Fibroblast of gingiva (primary cell): ENCODE measurements around the gene GGCT.
A peak's percentile ranks its signal among the peaks of the same experiment; 100 is the strongest.

Experiments
- DNase-seq: peaks from one replicate; pipeline ENCODE4 v3.0.0-alpha.2; 2011; ENCODE audit warnings: low read depth

GGCT gene

DNA sequence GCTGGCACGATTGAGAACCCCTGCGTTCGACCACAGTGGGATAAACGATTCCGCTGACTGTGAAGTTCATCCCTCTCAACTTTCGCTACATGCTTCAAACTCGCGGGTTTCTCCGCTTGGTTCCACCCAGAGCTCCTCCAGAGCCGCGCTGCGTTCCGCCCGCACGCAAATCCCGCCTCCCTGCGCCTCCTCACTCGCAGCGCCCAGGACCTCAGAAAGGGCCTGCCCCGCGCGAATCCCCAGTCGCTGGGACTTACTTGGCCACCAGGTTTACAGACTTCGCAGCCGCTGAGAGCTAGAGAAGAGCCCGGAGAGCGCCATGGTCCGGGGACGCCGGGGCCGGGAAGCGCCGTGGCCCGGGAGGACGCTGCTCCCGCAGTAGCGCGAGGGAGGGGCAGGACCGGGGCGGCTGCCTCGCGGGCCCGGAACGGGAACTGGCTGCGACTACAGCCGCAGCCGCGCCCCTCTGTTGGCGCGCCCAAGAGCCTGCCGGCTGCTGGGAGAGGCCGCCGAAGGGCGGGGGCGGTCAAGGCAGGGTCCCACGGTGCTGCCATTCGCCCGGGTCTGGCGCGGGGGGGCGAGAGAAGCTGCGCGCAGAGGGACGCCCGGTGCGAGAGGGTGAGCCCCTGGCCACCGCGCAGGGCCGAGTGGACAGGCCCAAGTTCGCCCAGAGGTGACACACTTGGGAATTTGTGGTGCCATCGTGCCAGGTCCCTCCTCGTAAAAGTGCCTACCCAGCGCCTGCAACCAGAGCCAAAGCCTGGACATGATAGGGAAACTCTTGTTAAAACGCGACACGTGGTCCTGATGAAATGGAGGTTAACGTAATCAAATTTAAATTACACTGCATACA lies 26.1 kb downstream of the GGCT start, which contains the start of gene NOD1:
NOD1 (minus strand) TSS at position 436 of the 853 bp plus-strand sequence. CDS start 21,863 bp downstream, outside the sequence.
- peak; percentile 73 for DNase-seq

DNA sequence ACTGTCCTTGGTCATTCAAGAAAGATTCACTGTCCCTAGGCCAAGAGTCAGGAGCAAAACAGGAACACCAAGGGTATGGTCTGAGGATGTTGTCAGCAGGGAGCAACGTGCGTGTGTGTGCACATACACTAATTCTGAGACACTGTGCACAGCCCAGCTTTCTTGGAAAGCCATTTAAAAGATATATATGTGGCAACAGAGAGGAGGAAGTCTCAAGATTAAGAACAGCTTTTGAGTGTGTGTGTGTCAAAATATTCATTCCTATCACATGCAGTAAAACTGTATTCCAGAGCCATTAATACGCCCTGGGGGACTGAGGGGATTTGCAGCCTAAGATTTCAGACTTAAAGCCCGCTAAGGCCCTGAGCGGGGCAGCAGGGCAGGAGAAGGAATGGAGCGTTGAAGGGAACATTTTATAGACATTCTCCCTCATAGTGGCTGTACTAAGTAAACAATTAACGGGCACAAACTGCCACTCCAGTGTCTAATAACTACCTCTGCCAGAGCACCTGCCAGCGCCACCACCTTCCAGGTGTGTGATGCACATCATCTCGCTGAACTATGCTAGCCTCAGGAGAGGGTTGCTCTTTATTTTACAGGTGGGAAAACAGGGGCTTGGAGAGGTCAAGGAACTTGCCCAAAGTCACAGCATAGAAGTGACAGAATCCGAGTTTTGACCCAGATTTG lies 28.0 kb downstream of the GGCT start:
- peak; percentile 39 for DNase-seq

DNA sequence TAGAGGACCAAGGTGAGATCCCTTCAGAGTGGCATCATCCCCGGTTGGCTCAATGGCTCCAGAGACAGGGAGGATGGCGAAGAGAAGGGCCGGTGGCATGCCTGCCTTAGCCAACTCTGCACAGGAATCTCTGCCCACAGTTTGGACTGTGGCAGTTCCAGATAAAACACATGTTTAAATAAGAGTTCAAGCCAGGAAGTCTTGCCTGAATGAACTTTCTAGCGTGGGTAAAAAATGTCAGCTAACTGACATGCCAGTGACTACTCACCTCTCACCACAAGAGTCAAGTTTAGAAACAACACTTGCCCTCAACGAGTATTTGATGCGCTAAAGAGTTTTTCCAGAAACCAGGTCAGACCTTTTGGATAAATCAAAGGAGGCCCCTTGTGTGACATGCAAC lies 29.0 kb downstream of the GGCT start:
- peak; percentile 39 for DNase-seq

DNA sequence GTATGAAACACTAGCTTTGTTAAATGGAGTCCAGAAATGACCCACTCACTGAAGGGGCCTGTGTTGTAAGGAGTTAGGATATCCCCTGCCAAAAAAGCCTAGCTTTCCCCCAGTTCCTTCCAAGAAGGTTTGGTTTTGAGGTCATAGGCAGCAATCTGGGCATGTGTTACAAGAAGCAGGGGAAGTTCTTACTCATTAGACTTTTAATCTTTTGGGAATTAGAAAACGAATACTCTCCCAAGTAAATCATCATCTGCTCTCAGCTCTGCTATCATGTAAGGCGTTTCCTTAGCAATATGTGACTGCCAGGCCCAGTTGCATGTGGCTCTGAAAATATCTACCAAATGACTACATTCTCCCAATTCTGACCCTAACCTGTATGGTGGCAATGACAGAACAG lies 29.7 kb downstream of the GGCT start:
- peak; percentile 98 for DNase-seq

DNA sequence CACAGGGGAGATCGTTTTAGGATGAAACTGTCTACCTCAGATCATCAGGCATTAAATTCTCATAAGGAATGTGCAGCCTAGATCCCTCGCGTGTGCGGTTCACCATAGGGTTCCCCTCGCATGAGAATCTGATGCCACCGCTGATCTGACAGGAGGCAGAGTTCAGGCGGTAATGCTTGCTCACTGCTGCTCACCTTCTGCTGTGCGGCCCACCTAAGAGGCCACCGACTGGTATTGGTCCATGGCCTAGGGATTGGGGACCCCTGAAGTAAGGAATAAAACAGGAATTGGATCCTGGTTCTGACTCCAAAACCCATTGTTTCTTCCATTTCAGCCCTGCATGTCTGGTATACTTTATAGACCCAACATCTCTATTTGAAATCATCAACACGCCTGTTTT lies 30.1 kb downstream of the GGCT start:
- no peak for DNase-seq

DNA sequence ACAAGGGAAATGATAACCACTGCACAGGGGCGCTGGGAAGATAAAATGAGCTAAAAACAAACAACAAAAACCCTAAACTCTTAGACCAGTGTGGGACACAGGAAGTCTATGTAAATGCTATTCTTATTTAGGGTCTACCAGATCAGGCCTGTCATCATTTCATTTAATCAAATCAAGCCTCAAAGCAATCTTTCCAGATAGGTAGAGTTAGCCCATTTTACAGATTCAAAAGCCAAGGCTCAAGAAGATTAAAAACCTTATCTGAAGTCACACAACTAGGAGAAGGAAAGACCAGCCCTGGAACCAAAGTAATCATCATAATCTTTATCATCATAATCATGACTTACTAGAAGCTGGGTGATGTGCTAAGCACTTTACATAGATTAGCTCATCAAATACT lies 30.7 kb downstream of the GGCT start:
- no peak for DNase-seq

DNA sequence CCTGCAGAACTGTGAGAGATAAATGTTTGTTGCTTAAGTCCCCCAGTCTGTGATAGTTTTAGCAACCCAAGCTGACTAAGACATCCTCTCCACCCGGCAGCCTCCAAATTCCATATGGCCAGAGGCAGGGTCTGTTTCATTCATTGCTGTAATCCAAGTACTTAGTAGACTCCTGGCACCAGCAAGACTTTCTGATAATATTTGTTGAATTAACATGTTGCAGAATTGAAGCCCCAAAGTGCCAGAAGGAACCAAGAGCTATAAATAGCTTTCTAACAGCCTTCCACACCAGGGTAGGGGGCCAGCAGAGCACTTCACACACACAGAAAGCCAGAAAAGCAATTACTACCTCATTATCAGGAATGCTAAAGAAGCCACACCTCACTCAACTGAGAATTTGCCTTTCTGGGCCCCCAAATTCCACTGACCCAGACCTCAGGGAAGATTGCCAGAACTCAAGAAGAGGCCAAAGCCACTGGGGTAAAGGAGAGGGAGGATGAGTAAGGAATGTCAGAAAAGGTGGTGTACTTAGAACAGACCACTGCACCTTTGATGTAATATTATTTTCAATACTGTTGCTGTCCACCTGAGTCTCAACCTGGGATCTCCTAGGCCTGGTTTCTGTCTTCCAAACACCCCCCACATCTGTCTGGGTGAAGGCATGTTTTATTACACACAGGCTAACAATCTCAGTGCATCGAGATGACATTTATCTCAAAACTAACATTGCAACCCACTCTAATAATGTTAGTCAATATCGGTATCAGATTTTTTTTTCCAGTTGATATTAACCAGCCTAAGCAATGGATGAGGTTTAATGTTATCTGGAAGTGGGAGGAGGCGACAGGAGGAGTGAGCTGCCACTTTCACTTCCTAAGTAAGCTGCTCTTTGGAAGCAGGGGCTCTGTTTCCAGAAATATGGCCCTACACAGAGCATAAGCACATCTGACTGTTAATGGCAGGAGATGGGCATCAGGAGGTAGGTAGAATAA lies 31.5 kb downstream of the GGCT start:
- peak; percentile 93 for DNase-seq

DNA sequence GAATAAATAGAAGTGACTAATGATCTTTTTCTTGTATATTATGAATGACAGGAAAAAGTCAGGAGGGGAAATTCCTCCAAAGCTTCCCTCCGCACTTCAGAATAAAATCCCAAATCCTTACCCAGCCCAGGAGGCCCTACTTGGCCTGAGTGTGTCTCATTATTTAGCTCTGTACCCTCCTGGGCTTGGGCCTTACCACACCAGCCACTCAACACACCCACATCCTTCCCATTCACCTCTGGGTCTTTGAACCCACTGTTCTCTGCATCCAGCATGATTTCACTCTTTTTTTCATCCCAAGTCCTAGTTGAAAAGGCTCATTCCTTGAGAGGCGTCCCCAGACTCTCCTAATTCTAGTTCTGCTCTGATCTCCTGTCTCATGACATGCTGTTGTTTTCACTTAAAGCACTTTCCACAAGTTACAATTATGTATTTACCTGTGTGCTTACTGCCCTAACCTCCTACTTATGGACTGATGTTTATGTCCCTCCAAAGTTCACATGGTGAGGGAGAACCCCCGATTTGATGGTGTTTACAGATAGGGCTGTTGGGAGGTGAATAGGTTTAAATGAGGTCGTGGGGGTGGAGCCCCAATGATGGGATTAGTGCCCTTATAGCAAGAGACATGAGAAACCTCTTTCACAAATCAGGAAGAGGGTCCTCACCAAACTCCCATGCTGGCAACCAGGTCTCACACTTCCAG lies 32.4 kb downstream of the GGCT start:
- no peak for DNase-seq

DNA sequence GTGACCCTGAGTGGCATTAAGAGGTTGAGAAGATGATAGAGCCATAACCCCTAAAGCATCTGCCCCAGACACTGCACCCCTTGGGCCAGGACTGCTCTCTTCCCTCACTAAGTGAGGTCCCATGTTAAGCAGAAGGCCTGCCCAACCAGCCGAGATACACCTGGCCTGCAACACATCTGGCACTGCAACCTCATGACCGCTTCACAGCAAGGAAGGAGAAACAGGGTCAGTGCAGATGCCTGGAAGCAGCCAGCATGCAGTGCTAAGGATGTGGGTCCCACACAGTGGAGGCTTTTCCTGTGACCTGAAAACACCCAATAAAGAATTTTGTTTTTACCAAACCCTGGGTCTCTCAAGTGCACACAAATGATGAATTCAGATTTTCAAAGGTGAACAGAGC lies 33.4 kb downstream of the GGCT start:
- no peak for DNase-seq

DNA sequence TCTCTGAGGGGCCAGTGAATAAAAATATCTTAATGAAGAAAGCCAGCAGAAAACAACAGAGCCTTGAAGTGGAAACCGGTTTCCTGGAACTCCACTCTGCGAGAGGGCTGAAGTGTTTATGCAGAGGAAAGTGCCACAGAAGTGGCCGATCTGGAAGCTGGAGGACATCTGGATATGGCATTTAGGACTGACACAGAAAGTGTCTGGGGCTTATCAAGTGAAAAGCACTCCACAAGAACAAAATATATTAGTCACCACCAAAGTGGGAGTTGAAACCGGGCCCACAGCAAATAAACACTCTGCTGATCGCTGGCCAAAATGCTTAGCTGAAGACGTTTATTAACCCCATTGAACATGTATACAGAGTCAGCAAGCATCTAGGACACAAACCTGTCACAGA lies 33.9 kb downstream of the GGCT start:
- peak; percentile 89 for DNase-seq

DNA sequence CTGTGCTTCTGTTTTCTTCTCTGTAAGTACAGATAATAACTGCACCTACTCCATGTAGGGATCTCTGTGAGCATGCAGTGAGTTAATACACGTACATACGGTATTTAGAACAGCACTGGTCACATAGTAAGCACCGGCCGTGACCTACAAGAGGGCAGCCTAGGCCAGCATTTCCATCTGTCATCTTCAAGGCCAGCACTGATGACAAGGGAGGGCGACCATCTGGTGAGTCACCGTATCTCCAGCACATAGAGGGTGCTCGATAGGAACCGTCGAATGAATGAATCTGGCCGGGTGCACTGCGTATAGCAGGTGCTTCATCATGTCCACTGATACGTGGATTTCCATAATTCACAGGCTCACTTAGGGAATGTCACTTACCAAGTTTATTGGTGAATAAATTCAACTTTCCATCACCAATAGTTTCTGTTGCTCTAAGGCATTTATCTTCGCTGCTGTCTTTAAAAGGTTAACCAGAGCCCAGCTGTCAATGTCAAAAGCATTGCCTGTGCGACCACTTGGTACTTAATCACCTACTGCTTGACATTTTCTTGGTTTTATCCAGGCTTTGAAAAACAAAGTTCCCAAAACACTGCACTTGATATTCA lies 34.4 kb downstream of the GGCT start:
- peak; percentile 39 for DNase-seq

DNA sequence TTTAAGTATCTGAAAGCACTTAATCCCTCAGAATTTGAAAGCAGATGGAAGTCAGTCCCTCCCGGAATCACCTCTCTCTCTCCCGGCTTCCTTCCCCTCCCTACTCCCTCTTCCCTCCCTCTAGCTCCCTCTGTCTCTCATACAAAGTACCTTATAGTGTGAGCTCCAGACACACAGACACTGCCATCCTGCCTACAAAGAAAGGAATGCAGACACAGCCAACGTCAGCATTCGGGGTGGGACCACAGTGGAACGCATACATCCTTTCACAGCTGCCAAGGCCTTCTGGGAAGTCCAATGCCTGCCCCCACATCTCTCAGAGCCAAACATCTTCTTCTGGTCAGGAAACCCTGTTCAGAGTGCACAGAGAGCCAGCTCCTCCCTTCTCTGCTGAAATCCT lies 35.3 kb downstream of the GGCT start:
- DNase-seq: peak; percentile 100

DNA sequence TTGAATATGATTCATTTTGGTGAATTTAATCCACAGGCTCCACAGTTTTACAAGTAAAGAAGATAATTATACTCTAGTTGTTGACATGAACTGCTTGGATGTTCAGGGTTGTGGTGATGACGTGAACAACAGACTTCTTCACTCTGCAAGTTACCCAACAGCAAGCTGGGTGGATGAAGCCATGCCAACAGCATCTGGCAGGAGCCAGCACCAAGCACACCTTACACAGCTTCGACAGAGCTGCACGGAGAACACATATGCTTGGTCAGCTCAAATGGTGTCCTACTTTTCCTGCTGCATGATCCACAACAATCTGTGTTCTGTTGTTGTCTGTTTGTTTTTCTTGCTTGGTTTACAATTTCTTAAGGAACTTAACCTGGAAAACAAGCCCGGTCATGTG lies 35.8 kb downstream of the GGCT start:
- DNase-seq: peak; percentile 91

DNA sequence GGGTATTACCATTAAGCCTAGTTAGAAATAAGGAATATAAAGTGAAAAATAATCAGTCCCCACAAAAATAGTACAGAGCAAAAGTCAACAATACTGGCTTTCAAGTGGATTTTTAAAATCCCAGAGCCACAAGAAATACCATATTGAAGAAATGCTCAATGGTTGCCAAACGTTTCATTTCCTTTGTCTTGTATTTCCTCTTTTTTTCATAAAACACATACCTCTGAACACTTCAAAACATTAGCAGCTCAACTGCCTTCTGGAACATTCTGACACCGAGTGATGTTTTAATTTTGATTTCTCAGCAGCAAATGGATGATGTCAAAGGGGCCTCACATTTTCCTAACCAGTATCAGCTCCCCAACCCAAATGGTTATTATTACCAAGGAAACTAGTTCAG lies 36.6 kb downstream of the GGCT start:
- DNase-seq: no peak

DNA sequence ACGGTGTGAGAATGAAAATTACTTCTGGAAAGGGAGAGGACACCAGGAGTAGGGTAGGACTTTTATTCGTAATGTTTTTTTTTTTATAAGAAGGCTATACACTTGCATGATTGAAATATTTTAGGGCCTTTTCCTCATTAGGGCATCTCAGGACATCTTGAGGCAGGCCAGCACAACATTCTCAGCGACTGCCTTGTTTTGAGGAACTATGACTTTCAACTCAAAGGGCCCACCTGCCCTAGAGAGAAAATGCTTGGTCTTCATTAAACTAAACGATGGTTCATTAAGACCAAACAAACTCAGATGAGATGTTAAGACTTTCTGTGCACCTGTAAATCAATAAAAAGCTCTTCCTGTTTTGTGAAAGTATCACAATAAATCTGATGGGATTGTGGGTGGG lies 37.4 kb downstream of the GGCT start:
- no peak for DNase-seq

DNA sequence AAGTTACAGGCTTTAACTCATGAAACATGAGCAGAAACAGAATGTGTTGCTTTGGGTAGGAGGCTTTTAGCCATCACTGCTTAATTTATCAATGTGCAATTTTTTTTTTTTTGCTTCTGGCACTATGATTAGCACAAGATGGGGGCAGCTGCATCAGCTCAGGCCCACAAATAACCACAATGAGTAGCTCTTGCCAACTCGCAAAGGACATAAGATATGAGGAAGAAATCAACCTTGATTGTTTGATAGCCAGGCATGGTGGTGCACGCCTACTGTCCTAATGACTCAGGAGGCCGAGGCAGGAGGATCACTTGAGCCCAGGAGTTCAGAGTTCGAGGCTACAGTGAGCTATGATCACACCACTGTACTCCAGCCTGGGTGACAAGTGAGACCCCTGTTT lies 38.4 kb downstream of the GGCT start:
- DNase-seq: no peak

DNA sequence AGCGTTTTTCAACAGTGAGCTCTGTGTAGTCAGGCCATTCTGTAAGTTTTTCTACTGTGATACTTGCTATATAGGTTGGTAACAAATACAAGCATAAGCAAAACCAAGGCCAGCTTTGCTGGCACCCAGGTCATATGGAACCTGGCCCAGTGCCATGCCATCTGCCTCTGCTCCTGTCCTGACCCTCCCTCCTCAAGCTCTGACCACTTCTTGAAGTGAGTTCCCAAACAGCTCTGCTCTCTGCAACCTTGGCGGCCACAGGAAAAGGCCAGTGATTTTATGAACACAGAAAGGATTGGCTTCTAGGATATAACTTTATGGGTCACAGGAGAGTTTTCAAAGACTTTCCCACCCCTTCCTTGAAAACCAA lies 38.8 kb downstream of the GGCT start:
- DNase-seq: no peak

DNA sequence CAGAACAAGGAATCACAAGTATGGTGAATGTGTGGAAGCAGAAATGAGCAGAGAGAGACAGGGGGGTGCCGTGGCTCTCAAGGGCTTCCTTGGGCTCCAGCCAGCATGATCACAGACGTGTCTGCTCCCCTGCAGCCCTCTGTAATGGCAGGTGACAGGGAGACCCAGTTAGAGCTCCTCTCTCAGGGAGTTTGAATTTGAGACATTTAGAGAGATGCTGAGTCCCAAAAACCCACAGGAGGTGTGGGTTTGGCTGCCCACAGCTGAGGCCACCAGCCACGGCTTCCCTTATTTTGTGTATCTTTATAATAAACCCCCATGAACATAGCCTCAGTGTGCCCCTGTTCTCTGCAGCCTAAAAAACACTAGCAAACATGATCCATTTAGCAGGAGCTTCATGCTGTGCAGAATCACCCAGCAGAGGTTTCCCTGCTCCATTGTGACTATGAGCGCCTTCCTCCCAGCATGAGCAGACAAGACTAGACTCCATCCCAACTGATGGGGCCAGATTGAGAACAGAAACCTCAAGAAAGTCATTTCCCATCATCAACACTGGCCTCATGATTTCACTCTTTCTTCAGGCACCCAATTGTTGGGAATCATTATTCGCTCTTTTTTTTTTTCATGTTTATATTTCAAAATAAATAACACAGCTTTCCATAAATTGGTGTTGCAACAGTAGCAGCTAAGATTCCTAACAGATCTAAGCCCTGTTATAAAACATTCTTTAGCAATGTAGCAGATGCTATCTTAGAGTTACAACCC lies 39.4 kb downstream of the GGCT start:
- peak; percentile 88 for DNase-seq

DNA sequence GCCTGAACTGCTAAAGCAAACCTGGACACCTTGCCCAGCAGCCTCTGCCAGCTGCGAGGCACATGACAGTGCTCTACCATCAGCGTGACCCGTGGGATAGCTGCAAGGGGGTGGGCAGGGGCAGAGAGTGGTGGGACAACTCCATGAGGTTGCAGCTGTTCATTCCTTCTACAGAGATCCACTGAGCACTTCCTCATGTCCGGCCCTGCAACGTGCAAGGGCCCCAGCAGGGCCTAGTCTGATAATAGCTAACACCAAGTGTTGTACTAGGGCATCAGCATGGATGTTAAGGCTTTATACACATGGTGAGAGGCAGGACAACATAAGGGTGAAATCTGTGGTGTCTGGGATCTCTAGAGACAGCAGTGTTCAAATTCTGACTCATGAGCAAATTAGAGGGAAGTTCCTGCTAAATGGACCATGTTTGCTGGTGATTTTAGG lies 40.4 kb downstream of the GGCT start:
- DNase-seq: no peak

DNA sequence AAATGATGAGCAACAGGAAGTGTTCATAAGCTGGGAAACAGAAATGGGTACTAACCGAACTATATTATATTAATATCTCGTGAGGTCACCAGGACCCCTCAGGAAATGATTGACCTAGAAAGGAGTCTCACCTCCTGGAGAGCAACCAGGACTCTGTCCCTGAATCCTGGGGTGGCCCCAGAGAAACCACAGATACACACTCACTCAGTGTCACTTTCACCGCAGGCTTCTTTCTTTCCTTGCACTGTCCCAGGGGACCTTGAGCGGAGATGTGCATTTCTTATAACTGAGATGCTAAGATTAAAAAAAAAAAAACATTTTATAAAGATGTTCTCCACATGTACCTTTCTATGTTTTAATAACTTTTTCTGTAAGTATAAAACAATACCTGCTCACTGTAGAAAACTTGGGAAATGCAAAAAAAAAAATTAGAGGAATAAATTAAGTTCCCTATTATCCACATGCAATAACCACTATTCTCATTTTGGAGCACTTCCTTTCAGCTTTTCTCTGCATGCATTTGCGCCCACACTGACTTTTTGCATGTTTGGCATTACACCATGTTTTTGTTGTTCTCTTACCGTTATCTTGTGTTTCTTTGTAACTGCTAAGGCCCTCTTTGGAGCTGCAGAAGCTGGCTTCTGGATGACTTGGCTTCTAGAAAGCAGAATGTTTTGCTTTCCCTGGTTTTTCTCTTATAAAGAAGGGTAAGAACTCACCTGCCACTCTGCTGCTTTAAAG lies 41.1 kb downstream of the GGCT start:
- no peak for DNase-seq
